H1 (cell line): ENCODE measurements around the gene SOWAHC. TPM values are rescaled to one million over a fixed set of nuclear protein-coding genes. Genes with fewer than 3 reads are reported as not detected.

Source experiments
- CTCF ChIA-PET: fragments of 300-600 bp; sonication (Branson Sonifier 250); formaldehyde crosslinking; loops from one replicate; lab custom pipeline; 2021; ENCODE audit not compliant: partially characterized antibody; lab: Charles Lee
- POLR2A ChIA-PET: fragments of 300-600 bp; sonication (Branson Sonifier 250); formaldehyde crosslinking; loops from one replicate; lab custom pipeline; 2021; ENCODE audit warnings: inconsistent platforms; ENCODE audit not compliant: partially characterized antibody; lab: Charles Lee
- DNase-seq, 2 experiments: peaks; one replicate each; pipeline versions ENCODE4 v3.0.0 to v3.0.0-alpha.2; 2010 to 2022; ENCODE audit warnings: low spot score in 2 of 2, low read depth in 1 of 2, mixed read lengths in 1 of 2
- FAIRE-seq: peaks from 2 replicates; lab custom pipeline; 2011; peaks lifted over from hg19 to GRCh38; lab: Jason Lieb, UNC
- H2AFZ ChIP-seq: 2 replicates; pipeline ENCODE4 v1.8.1; 2012; ENCODE audit warnings: low read length, inconsistent platforms
- H2AK5ac ChIP-seq: 2 replicates; pipeline ENCODE4 v1.6.1; 2013; ENCODE audit warnings: low read depth, low read length
- H2BK120ac ChIP-seq: replicated peaks from 2 replicates; pipeline ENCODE3; 2013; ENCODE audit warnings: low read depth, low read length, inconsistent platforms
- H2BK12ac ChIP-seq: 2 replicates; pipeline ENCODE4 v1.6.1; 2013; ENCODE audit warnings: low read depth, low read length
- H2BK15ac ChIP-seq: 2 replicates; pipeline ENCODE4 v1.6.1; 2013; ENCODE audit warnings: low read length
- H2BK20ac ChIP-seq: 2 replicates; pipeline ENCODE4 v1.6.1; 2013; ENCODE audit warnings: low read length
- H2BK5ac ChIP-seq: 2 replicates; pipeline ENCODE4 v1.6.1; 2013; ENCODE audit warnings: low read depth, low read length
- H3K14ac ChIP-seq: 2 replicates; pipeline ENCODE4 v1.6.1; 2013; ENCODE audit warnings: inconsistent platforms; ENCODE audit not compliant: insufficient read length
- H3K18ac ChIP-seq: 2 replicates; pipeline ENCODE4 v1.6.1; 2013; ENCODE audit warnings: low read length; ENCODE audit errors: extremely low read depth
- H3K23ac ChIP-seq: 2 replicates; pipeline ENCODE4 v1.6.1; 2013; ENCODE audit warnings: inconsistent platforms; ENCODE audit not compliant: insufficient read length
- H3K23me2 ChIP-seq: 2 replicates; pipeline ENCODE4 v1.6.1; 2013; ENCODE audit warnings: low read depth, low read length
- H3K27ac ChIP-seq: 2 replicates; pipeline ENCODE4 v1.6.1; 2011; ENCODE audit warnings: low read depth, low read length, inconsistent platforms
- H3K27me3 ChIP-seq, 4 experiments: replicated peaks in 1 of 4; 1 replicate in 1 of 4; 2 replicates in 3 of 4; pipeline versions ENCODE4 v1.6.1 to v1.8.1; 2011 to 2013; ENCODE audit warnings: low read length in 3 of 4, mild to moderate bottlenecking in 3 of 4, inconsistent platforms in 2 of 4, mixed read lengths in 2 of 4, moderate library complexity in 1 of 4; ENCODE audit not compliant: control insufficient read depth in 3 of 4, insufficient read depth in 3 of 4; ENCODE audit errors: extremely low read depth in 1 of 4
- H3K36me3 ChIP-seq, 4 experiments: 2 replicates each; pipeline versions ENCODE4 v1.6.1 to v1.8.1; 2011 to 2013; ENCODE audit warnings: mild to moderate bottlenecking in 4 of 4, low read length in 3 of 4, moderate library complexity in 2 of 4, control low read depth in 1 of 4, inconsistent platforms in 1 of 4; ENCODE audit not compliant: insufficient read depth in 4 of 4, control insufficient read depth in 2 of 4
- H3K4ac ChIP-seq: replicated peaks from 2 replicates; pipeline ENCODE3; 2013; ENCODE audit warnings: low read length, low read depth, mixed read lengths, inconsistent platforms; ENCODE audit not compliant: insufficient read length
- H3K4me1 ChIP-seq, 4 experiments: replicated peaks in 1 of 4; 1 replicate in 1 of 4; 2 replicates in 3 of 4; pipeline versions ENCODE4 v1.6.1 to v1.8.1; 2011 to 2013; ENCODE audit warnings: low read length in 3 of 4, inconsistent platforms in 2 of 4, mixed read lengths in 1 of 4; ENCODE audit not compliant: insufficient read depth in 4 of 4, control insufficient read depth in 3 of 4
- H3K4me2 ChIP-seq, 2 experiments: 2 replicates each; pipeline versions ENCODE4 v1.6.1 to v1.8.1; 2011 to 2013; ENCODE audit warnings: low read depth in 2 of 2, low read length in 2 of 2, control low read depth in 1 of 2, inconsistent platforms in 1 of 2, mild to moderate bottlenecking in 1 of 2; ENCODE audit not compliant: insufficient read depth in 1 of 2
- H3K4me3 ChIP-seq, 4 experiments: fragments of 200-600, 300-600 bp in 1 of 4; sonication (generic), shearing (Covaris generic), sonication (Bioruptor Twin) in 1 of 4; 2 replicates each; pipeline versions ENCODE4 v1.5.1 to v1.8.1; 2011 to 2016; ENCODE audit warnings: low read length in 4 of 4, low read depth in 3 of 4, control low read depth in 2 of 4, inconsistent platforms in 2 of 4, mild to moderate bottlenecking in 2 of 4, mixed read lengths in 1 of 4, moderate library complexity in 1 of 4; ENCODE audit not compliant: insufficient read depth in 2 of 4; ENCODE audit errors: extremely low read depth in 1 of 4
- H3K56ac ChIP-seq: replicated peaks from 2 replicates; pipeline ENCODE3; 2013; ENCODE audit warnings: low read depth, mild to moderate bottlenecking, mixed read lengths, low read length, inconsistent platforms; ENCODE audit not compliant: insufficient read length
- H3K79me1 ChIP-seq: 2 replicates; pipeline ENCODE4 v1.6.1; 2013; ENCODE audit warnings: low read depth, low read length, control low read depth
- H3K79me2 ChIP-seq, 2 experiments: 2 replicates each; pipeline versions ENCODE4 v1.6.1 to v1.8.1; 2012 to 2013; ENCODE audit warnings: low read length in 2 of 2, mild to moderate bottlenecking in 2 of 2, inconsistent platforms in 1 of 2; ENCODE audit not compliant: insufficient read depth in 2 of 2, control insufficient read depth in 1 of 2
- H3K9ac ChIP-seq, 4 experiments: replicated peaks in 1 of 4; 1 replicate in 1 of 4; 2 replicates in 3 of 4; pipeline versions ENCODE4 v1.6.1 to v1.8.1; 2011 to 2013; ENCODE audit warnings: low read depth in 3 of 4, low read length in 3 of 4, control low read depth in 2 of 4, mild to moderate bottlenecking in 2 of 4, moderate library complexity in 2 of 4, inconsistent platforms in 1 of 4; ENCODE audit errors: extremely low read depth in 1 of 4
- H3K9me3 ChIP-seq, 2 experiments: 2 replicates each; pipeline versions ENCODE4 v1.6.1 to v1.8.1; 2012 to 2013; ENCODE audit warnings: mild to moderate bottlenecking in 2 of 2, moderate library complexity in 2 of 2, control low read depth in 1 of 2, inconsistent platforms in 1 of 2, low read depth in 1 of 2, low read length in 1 of 2, mixed read lengths in 1 of 2; ENCODE audit not compliant: insufficient read depth in 2 of 2
- H4K20me1 ChIP-seq, 2 experiments: replicated peaks in 1 of 2; 2 replicates each; pipeline versions ENCODE3 to v1.8.1; 2011 to 2013; ENCODE audit warnings: inconsistent platforms in 2 of 2, low read length in 2 of 2, mild to moderate bottlenecking in 1 of 2; ENCODE audit not compliant: insufficient read depth in 2 of 2, control insufficient read depth in 1 of 2
- H4K5ac ChIP-seq: 2 replicates; pipeline ENCODE4 v1.6.1; 2013; ENCODE audit warnings: low read length, low read depth, mixed read lengths, inconsistent platforms; ENCODE audit not compliant: insufficient read length
- H4K8ac ChIP-seq: 2 replicates; pipeline ENCODE4 v1.8.0; 2013; ENCODE audit warnings: mild to moderate bottlenecking, moderate library complexity, low read length, inconsistent platforms; ENCODE audit not compliant: insufficient read depth; ENCODE audit errors: extremely low read depth
- H4K91ac ChIP-seq: replicated peaks from 2 replicates; pipeline ENCODE3; 2013; ENCODE audit warnings: low read length, mixed read lengths, inconsistent platforms; ENCODE audit not compliant: insufficient read length
- RFX5 ChIP-seq: IDR thresholded peaks from 2 replicates; pipeline ENCODE4 v1.6.1; 2011; ENCODE audit warnings: low read depth, low read length, improper control_type of control experiment, borderline replicate concordance
- SIN3A ChIP-seq, 2 experiments: IDR thresholded peaks in 1 of 2; conservative IDR thresholded peaks in 1 of 2; 2 replicates each; pipeline ENCODE4 v1.6.1; 2011 to 2012; ENCODE audit warnings: low read length in 2 of 2, improper control_type of control experiment in 1 of 2, low read depth in 1 of 2, mild to moderate bottlenecking in 1 of 2
- TEAD4 ChIP-seq: IDR thresholded peaks from 2 replicates; pipeline ENCODE4 v1.6.1; 2012; ENCODE audit warnings: low read depth, low read length, inconsistent platforms, mixed read lengths
- WGBS, 2 experiments: shearing (Covaris generic) in 1 of 2; methylation state at CpG; one replicate each; pipeline versions ENCODE4 v1.1.6 to v1.1.7; 2013 to 2015; ENCODE audit warnings: low lambda C conversion rate in 2 of 2, mixed read lengths in 2 of 2, inconsistent platforms in 1 of 2, low coverage in 1 of 2, missing lambda C conversion rate in 1 of 2; ENCODE audit not compliant: insufficient replicate concordance in 2 of 2, insufficient coverage in 1 of 2, insufficient read length in 1 of 2; ENCODE audit errors: extremely low coverage in 1 of 2, missing lambda C conversion rate in 1 of 2; 5-methylcytosine and 5-hydroxymethylcytosine counted together
- polyA plus RNA-seq, 7 experiments: library from polyadenylated mRNA; depleted of rRNA in 3 of 7; stranded (reverse) in 5 of 7; unstranded in 2 of 7; fragments of >200 nt in 5 of 7; fragments of 200-250 nt in 2 of 7; gene quantifications; 1 replicate in 5 of 7; 2 replicates in 1 of 7; 4 replicates in 1 of 7; pipeline versions ENCODE4 v1.2.1 to v1.2.3, GENCODE V29; 2011 to 2013; ENCODE audit warnings: missing spikeins in 2 of 7, mixed read lengths in 2 of 7
- total RNA-seq: library from RNA; stranded (reverse); fragmentation: NEBNext Ultra II Directional; extraction: Animal tissue kit (Norgen Biotek cat#: 25700); gene quantifications from 2 replicates; pipeline ENCODE4 v1.2.1, GENCODE V29; 2021

Gene SOWAHC
- total and polyA plus RNA-seq, 2 of the 8 experiments (the other 6 are each of a cell fraction or from before 2014, with no cell fraction given): 3.1 to 17.8 TPM

- TF ChIP-seq SIN3A (conservative IDR thresholded peaks at IDR 0.05 in 1 of 2, IDR thresholded peaks at IDR 0.05 in 1 of 2; ENCODE audit: low read depth in 1 of 2, low read length in 2 of 2): no peak
- no peak for TF ChIP-seq RFX5
- no peak for TF ChIP-seq TEAD4
- TF ChIP-seq, all 59 proteins: peak for 0
- no peak overlapping the region for H2AFZ ChIP-seq
Measured at GRCh38 chr2:109619032-109619615, 5.0 kb downstream of the SOWAHC start.

More at GRCh38 chr2:109619032-109619615, 5.0 kb downstream of the SOWAHC start:
- ChIA-PET CTCF (interaction anchor here (1.0 to 1.4 kb wide), 2 partner anchors 73 to 117 kb away, joined by 3 read pairs; no protein-coding TSS in a partner anchor), POLR2A (interaction anchor here (2.2 kb wide), 1 partner anchor 11 kb away, joined by 5 read pairs; no protein-coding TSS in a partner anchor)
- Histone ChIP-seq H2AK5ac (no peak overlapping the region), H3K27me3 (peaks cover 0 to 17% (median 11%) of the 10 kb centered on the region in 4 experiments; a peak in 5 of 7 replicates), H3K36me3 (no peaks in the 10 kb centered on the region), H2BK120ac (no peak overlapping the region), H3K79me2 (peaks cover 0 to 18% of the 10 kb centered on the region in 2 experiments; a peak in 2 of 4 replicates), H3K18ac (no peak overlapping the region), H3K23ac (no peak overlapping the region), H4K8ac (no peak overlapping the region), H2BK15ac (no peak overlapping the region), H3K14ac (no peak overlapping the region), H3K27ac (no peak overlapping the region), H4K5ac (no peak overlapping the region), H3K79me1 (no peaks in the 10 kb centered on the region), H3K4me2 (no peak overlapping the region), H2BK5ac (no peak overlapping the region), H3K4me3 (no peak overlapping the region), H3K9ac (no peak overlapping the region), H2BK12ac (no peak overlapping the region), H3K9me3 (no peaks in the 10 kb centered on the region), H3K4ac (no peak overlapping the region), H4K20me1 (peaks cover 0 to 8% of the 10 kb centered on the region in 2 experiments), H4K91ac (no peak overlapping the region), H3K23me2 (peaks cover 12% of the 10 kb centered on the region), H2BK20ac (no peak overlapping the region), H3K56ac (no peak overlapping the region), H3K4me1 (peaks cover 0 to 12% (median 6%) of the 10 kb centered on the region in 4 experiments; a peak in 4 of 7 replicates)
- FAIRE-seq: no peak
- DNase-seq: no peak
- 89% methylated on average over 4 of the region's 4 CpGs; no CpG with 5 or more reads in 1 of the 2 experiments for WGBS, 2 experiments
